NOMO-1 (cell line): ENCODE measurements around the gene ECT2.
"Not testable (repeated sequence)": the region's sequence is repeated elsewhere in the genome, so short reads cannot be mapped to it uniquely, and the experiment has no call there.

ENCODE experiments used
- DNase-seq, 2 experiments: peaks; one replicate each; lab custom pipeline; 2025; ENCODE audit not compliant: unreplicated experiment in 2 of 2; lab: John Stamatoyannopoulos, UW

ECT2 gene

DNA sequence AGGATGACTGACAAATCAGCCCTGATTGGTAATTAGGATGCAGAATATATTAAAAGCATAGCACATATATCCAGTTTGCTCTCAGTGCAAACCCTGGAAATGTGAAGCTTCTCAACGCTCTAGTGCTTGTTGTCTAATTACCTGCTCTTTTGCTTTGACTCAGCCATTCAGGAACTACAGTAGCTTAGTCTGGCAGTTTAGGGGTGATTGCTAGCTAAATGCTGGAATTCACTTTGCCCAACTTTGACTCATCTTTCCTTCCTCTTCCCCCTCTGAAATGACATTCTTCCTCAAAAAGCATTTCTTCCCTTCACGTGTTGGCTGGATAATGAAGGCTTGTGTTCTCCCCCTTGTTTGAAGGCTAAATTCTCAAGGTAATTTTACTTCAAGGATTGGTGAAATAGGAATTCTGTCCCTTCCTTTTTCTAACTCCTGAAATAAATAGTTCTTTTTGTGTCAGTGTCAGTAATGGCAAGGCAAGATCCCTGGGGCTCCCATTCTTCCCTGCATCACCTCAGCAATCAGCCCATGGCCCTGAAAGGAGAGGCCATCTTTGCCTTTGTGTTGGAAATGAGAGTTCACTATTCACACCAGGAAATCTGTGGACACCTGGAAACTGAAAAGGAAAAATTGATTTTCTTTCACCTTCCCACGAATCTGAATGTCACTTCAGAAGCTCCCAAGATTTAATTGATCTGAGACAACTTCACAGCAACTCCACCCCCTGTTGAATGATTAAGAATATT lies 103.6 kb downstream of the ECT2 start:
- DNase-seq: no peak

DNA sequence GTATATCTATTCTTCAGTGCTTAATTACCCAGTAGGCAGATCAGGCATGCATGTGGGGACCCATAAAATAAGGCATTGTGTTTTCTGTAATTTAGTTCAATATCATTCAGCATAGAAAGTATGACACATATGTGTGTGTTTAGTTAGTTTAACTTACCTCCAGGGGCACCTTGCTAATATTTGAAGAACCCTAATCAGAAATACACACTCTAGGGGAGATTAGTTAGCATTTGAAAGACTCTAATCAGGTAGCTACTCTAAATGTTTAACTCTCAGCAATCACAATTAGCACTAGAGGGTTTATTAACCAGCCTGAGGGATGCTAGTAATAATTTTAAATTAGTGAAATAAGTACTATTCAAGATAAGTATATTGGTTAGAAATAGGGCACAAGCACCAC lies 104.5 kb downstream of the ECT2 start:
- DNase-seq: no peak

DNA sequence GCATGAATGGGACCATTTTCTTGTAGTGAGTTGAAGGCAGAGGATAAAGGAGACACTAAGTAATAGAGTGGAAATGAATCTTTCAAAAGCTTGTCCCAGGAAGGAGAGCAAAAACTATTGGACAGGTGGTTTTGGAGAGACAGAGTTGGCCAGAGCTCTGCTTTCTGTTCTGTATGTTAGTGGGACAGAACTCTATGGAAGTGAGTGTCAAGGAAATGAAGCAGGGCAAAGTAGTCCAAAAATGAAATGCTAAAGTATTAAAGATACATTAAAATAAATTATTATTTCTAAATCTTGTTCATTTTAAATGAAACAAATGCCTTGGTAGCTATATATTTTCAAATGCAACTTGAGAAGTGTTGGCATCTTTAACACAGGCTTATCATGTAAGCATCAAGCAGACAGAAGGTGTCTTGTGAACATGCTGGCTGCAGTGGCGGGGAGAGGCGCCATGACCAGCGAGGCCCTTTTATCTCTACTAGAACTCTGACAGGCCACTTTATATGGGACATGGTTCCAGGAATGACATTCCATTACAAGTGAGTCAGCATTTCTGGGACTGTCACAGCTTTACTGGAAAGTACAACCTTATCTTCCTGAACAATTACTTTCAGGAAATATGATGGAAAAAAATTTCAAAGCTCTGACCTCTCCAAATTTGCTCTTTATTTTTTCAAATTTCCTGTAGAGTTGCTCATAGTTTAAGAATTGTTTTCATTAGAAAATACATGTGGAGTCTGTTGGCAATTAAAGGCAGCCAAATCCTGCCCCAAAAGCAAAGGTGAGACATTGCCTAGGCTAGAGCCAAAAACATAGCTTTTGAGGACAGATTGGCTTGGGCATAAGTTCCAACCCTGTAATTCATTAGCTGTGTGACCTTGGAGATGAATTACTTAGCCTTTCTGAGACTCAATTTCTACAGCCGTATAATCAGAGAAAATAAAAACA lies 106.5 kb downstream of the ECT2 start:
- DNase-seq: no peak

DNA sequence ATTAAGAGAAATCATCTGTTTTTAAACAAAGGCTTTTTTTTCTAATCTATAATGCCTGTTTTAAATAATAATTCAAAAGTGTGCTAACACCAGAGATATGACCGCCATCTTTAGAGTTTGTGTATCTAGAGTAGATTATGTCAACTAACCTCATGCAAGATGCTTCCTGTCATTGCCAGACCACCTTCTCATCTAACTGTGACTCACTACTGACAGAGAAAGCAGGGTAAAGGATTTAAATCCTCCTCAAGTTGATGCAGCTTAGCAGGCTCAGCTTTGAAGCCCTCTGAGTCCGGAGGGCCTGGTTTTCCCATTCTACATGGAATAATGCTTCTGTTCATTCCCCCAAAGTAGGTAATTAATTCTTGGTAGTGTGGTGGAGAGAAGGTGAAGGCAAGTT lies 108.5 kb downstream of the ECT2 start:
- no peak for DNase-seq

DNA sequence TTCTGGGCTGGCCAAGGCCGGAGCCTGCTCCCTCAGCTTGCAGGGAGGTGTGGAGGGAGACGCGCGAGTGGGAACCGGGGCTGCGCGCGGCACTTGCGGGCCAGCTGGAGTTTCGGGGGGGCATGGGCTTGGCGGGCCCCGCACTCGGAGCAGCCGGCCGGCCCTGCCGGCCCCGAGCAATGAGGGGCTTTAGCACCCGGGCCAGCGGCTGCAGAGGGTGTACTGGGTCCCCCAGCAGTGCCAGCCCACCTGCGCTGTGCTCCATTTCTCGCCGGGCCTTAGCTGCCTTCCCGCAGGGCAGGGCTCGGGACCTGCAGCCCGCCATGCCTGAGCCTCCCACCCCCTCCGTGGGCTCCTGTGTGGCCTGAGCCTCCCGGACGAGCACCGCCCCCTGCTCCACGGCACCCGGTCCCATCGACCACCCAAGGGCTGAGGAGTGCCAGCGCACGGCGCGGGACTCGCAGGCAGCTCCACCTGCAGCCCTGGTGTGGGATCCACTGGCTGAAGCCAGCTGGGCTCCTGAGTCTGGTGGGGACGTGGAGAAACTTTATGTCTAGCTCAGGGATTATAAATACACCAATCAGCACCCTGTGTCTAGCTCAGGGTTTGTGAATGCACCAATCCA lies 116.3 kb downstream of the ECT2 start:
- not testable (repeated sequence) for DNase-seq

DNA sequence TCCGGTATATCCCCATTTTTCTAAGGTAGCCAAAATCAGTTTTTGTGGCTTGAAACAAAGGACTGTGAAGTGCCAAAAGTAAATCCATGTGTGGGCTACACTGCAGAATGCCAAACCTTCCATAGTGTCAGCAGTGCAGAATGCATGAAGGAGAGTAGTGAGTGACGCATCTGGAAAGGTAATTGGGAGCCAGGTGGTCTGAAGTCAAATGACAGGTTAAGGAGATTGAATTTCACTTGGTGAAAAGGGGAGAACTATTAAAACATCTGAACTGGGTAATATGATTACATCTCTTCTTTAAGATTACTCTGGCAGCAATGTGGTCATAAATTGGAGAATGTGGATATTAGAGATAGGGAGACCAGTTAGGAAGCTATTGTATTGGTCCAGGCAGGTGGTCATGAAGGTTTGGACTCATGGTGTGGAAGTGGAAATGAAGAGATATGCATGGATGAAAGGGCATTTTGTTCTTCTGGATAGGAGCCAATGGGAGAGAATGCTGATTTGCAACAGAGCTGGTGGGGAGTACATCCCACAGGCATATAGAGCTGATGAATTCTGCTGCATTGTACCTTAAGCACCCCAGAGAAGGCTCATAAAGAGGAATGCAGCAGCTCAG lies 118.2 kb downstream of the ECT2 start:
- DNase-seq: no peak

DNA sequence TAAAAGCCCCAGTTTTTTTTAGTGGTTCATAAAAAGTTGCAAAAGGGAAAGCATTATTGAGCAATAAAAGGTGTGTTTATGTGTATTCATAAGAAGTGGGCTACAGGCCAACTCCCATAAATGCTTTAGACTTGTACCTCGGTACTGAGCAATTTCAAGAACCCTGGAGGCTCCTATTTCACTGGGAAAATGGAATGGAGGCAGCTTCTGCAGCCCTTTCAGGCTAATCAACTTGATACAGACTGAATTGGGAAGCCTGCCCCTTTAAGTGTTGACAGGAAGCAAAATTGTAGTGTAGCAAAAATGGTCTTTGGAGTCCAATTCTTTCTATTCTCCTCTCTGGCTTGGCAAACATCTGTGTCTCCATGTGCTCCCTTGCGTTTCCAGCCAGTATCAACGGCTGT lies 118.8 kb downstream of the ECT2 start:
- no peak for DNase-seq

DNA sequence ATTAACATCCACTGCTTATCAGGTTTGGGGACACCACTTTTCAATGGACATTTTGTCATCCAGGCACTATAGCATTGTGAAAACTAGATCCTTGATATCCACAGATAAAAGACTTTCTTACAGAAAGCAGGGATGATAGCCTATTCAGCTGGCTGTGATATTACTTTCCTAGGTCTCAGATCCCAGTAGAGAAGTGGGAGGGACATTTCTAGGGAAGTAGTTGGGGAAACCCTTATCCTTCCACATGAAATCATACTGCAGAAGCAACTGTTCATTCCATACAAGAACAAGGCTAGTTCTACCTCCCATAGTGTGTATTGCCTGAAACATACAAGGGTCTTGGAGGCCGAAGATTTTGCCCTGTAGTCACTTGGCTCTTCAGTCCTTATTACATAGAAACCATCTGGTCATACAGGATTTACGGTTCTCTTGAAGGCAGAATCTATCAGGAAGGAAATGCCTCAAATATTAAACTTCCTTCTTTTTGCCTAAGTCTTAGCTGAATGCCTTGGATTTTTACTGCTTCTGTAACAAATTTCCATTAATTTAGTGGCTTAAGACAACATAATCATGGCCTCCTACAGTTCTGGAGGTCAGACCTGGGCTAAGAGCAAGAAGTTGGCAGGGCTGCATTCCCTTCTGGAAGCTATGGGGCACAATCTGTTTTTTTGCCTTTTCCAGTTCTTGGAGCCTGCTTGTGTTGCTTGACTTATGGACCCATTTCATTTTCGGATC lies 119.4 kb downstream of the ECT2 start:
- DNase-seq: no peak
